GM19240 (cell line): ENCODE data around the gene MB21D2.
"Not testable (repeated sequence)": the region's sequence is repeated elsewhere in the genome, so short reads cannot be mapped to it uniquely, and the experiment has no call there.

Experiments used
- DNase-seq: peaks from one replicate; pipeline ENCODE4 v3.0.0; 2011; ENCODE audit warnings: low spot score; ENCODE audit not compliant: insufficient read length

Gene MB21D2

GRCh38 chr3:192862408-192863090 lies 55.1 kb downstream of the MB21D2 start:
- DNase-seq, result no peak

GRCh38 chr3:192861972-192862371 lies 55.7 kb downstream of the MB21D2 start:
- no peak for DNase-seq

DNA sequence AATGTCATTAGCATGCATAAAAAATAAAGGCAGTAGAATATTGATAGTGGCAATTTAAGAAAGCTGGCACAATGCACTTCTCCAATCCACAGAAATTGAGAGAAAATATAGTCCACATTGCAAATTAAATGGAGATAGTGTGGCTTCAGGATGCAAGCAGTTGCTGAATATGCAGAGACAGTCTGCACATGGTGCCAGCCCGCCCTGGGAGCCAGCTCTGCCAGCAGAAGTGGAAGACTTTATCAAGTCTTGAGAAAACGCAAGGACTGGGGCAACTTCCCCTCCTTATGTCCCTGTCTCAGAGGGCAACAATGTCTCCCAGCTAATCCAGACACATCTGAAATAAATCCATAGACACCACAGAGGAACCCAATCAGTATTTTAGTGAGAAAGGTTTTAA lies 57.2 kb downstream of the MB21D2 start:
- DNase-seq, result no peak

GRCh38 chr3:192858849-192859585 lies 58.6 kb downstream of the MB21D2 start:
- DNase-seq, result no peak

DNA sequence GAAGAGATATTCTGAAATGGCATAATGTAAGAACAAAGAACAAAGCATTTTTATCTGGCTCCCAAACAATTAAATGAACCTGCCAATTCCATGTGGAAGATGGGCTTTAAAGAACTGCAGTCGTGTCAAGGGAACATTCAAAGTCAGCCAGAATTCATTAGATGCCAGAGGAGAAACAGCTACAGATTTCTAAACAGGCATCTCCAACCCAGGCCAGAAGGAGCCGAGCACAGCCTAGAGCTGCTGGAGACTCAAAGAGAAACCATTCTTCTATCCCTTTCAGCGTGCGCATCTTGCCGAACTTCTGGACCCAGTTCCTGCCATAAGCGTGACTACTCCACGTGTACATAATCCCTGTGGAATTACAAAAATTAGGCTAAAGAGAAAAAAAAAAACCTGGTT lies 60.4 kb downstream of the MB21D2 start:
- DNase-seq, result no peak

DNA sequence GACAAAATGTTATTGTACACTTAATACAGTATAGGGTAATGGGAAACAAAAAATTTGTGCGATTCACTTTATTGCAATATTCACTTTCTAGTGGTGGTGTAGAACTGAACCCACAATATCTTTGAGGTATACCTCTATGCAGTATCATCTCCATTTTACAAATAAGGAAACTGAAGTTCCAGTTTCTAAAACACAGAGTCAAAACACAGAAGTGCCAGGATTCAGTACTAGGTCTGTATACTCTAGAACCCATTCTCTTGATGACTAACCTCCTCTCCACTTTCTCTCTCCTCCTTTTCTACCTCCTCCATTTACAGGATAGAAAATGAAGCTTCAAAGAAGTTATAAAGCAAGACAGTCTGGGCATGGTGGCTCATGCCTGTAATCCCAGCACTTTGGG lies 62.2 kb downstream of the MB21D2 start:
- DNase-seq, result no peak

- no peak for DNase-seq
These were observed 65.8 kb downstream of the MB21D2 start for GRCh38 chr3:192851821-192852372.

GRCh38 chr3:192850451-192850981 lies 67.1 kb downstream of the MB21D2 start:
- DNase-seq, result no peak

- not testable (repeated sequence) for DNase-seq
These were observed 67.8 kb downstream of the MB21D2 start for GRCh38 chr3:192849821-192850220.

DNA sequence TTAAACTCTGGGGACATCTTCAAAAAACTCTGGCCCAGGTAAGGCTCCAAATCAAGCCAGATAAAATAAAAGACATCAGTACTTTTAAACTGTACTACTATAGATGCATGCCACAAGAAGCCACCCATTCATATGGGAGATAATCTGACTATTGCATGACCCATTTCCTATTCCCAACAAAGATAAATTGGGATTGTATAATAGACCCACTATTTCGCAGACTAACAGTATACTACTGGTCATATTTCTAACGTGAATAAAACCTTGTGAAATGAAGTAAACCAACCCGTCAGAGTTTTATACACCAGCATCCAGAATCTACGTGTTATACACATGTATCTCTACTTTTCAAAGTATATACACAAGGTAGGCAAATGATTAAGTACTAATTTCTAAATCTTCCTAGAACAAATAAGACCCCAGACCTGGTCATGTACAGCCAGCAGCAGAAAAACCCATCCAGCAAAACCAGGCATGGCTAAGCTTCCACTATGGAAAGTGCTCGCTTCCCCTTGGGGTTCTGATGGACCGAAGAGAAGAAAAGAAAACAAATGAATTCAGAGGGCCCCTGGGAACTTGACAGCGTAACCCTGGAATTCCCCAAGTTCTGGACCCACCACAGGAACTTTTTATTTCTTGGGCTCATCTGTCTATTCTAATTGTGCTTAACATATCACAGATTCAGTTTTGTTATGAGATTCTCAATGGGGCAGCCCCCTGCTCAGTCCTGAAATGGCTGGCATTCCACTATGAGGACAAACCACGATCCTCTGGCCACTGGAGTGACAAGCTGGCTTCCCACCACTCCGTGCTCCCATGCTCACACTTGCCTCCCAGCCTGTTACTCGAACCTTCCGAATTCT lies 69.1 kb downstream of the MB21D2 start:
- no peak for DNase-seq

- DNase-seq, result no peak
These were observed 69.7 kb downstream of the MB21D2 start for GRCh38 chr3:192847941-192848340.

- DNase-seq, result no peak
These were observed 72.2 kb downstream of the MB21D2 start for GRCh38 chr3:192845526-192845855.

DNA sequence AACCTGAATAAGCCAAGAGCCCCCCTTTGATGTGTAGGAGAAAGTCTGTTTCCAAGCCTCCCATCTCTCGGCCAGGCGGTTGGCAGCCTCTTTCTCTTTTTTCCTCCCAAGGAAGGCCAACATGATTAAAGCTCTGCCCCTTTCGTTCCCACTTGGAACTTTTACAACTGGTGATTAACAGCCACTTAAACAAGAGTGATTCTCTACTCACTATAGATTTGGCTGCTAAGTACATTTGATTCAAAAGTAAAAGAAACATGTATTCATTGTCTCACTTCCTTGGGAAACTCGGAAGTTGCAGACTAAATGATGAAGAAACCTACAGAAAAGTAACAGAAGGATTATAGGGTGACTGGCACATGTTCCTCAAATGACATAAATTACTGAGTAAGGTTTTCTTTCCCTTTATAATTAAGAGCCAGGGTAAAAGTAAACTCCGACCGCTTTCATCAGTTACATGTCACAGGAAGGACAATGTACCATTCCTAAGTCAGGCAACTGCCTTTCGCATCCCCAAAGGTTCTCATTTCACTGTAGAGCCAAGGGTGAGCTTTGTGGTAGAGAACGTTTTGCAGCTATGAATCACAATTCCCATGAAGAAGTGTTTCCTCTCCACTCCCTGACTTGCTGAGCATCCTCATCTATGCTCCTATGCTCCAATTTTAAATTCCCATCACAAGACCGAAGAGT lies 72.7 kb downstream of the MB21D2 start:
- no peak for DNase-seq

- no peak for DNase-seq
These were observed 73.2 kb downstream of the MB21D2 start for GRCh38 chr3:192844486-192844765.

DNA sequence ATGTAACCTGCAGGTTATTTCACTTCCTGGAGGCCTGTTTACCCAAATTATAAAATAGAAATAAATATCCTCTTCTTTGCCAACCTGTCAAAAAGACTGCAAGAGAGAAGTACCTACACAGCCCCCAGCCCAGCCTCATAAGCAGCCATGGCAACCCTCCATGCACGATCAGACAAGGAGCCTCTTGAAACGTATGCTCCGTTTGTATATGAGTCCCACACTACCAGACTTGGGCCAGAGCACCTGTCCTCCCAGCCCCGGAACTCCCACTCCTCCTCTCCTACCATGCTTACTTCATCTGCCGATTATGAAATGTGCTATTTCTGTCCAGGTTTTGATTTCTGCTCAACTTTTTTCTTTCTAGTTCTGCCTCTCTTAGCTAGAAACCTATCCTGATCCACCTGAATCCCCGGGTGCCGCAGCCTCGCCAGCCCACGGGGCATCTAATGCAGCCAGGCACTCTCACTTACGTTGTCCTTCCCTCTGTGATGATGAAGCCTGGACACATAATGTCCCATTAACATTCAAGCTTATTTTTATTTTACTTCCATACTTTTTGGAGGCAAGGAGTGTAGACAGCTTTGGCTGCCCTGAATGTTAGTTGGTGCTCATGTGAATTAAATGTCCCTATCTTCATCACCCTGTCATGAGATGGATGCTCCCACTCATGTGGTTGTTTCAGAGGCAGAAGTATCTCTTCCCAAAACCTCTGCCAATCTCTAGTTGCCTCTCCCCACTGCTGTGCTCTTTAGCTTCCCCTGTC lies 73.8 kb downstream of the MB21D2 start:
- no peak for DNase-seq

GRCh38 chr3:192843119-192843518 lies 74.5 kb downstream of the MB21D2 start:
- DNase-seq, result no peak

DNA sequence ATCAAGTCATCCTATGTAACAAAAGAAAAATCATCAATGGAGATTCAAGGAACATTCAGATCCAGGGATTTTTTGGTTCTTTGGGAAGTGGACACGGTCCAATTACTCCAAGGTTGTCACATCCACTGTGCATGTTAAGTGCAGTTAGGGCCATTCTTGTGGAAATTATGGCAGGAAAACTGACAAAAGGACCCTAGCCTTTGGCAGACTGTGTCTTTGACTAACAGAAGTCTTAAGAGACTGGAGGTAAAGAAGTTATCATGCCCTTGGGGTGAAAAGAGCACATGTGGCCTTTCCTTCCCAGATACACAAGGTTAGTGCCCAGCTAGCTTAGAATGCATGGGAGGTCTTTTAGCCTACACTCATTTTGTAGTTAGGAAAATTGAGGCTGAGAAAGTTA lies 74.9 kb downstream of the MB21D2 start:
- DNase-seq, result no peak

GRCh38 chr3:192842138-192842537 lies 75.5 kb downstream of the MB21D2 start:
- DNase-seq, result no peak

GRCh38 chr3:192841428-192841827 lies 76.2 kb downstream of the MB21D2 start:
- DNase-seq, result no peak

- no peak for DNase-seq
These were observed 77.4 kb downstream of the MB21D2 start for GRCh38 chr3:192840143-192840836.
